ENCODE measurements around the gene TBC1D14. TPM values are rescaled to one million over a fixed set of nuclear protein-coding genes. Genes with fewer than 3 reads are reported as not detected.
A peak's percentile ranks its signal among the peaks of the same experiment; 100 is the strongest.

Gene TBC1D14
- total RNA-seq, 1 experiment from 2014 or later, result 44.3 TPM

- Histone ChIP-seq H3K27me3 (replicated peaks; ENCODE audit: insufficient read depth, low read depth, low read length, poor library complexity) (no peaks in the 10 kb centered on the region), H3K27ac (ENCODE audit: low read depth, low read length, poor library complexity, severe bottlenecking) (peak overlapping the region; percentile 39), H3K9me3 (ENCODE audit: low read depth, low read length, poor library complexity, severe bottlenecking) (no peaks in the 10 kb centered on the region), H3K4me1 (ENCODE audit: insufficient read depth, low read length, poor library complexity, severe bottlenecking) (peaks cover 29% of the 10 kb centered on the region), H3K36me3 (ENCODE audit: insufficient read depth, low read length, poor library complexity, severe bottlenecking) (no peaks in the 10 kb centered on the region), H3K4me3 (ENCODE audit: low read depth, low read length, poor library complexity, severe bottlenecking) (no peak overlapping the region)
- DNase-seq (ENCODE audit: low spot score), result no peak
- POLR2A ChIA-PET (ENCODE audit: low non-redundant PET), result no interaction called here
- TF ChIP-seq EZH2 (IDR thresholded peaks at IDR 0.05; ENCODE audit: borderline replicate concordance, low read depth, low read length, poor library complexity, severe bottlenecking), result no peak
- peak; percentile 57 for TF ChIP-seq CTCF (conservative IDR thresholded peaks at IDR 0.05; ENCODE audit: low read depth, low read length)
- intact Hi-C loops (cut with micrococcal nuclease; ENCODE audit: unreplicated experiment), result no loop called here
- BruUV-seq (replicated peaks), result no TSS peak
- CTCF ChIA-PET, result no interaction called here
These were observed 8.0 kb downstream of the TBC1D14 start for GRCh38 chr4:6917461-6918271.

- TF ChIP-seq CTCF (conservative IDR thresholded peaks at IDR 0.05; ENCODE audit: low read depth, low read length) (no peak), EZH2 (IDR thresholded peaks at IDR 0.05; ENCODE audit: borderline replicate concordance, low read depth, low read length, poor library complexity, severe bottlenecking) (no peak)
- POLR2A ChIA-PET (ENCODE audit: low non-redundant PET), result no interaction called here
- BruUV-seq (replicated peaks), result no TSS peak
- Histone ChIP-seq H3K4me1 (ENCODE audit: insufficient read depth, low read length, poor library complexity, severe bottlenecking) (peaks cover 29% of the 10 kb centered on the region), H3K27me3 (replicated peaks; ENCODE audit: insufficient read depth, low read depth, low read length, poor library complexity) (no peaks in the 10 kb centered on the region), H3K36me3 (ENCODE audit: insufficient read depth, low read length, poor library complexity, severe bottlenecking) (peaks cover 2% of the 10 kb centered on the region), H3K9me3 (ENCODE audit: low read depth, low read length, poor library complexity, severe bottlenecking) (no peaks in the 10 kb centered on the region), H3K27ac (ENCODE audit: low read depth, low read length, poor library complexity, severe bottlenecking) (peak overlapping the region; percentile 39), H3K4me3 (ENCODE audit: low read depth, low read length, poor library complexity, severe bottlenecking) (no peak overlapping the region)
- CTCF ChIA-PET, result no interaction called here
- intact Hi-C loops (cut with micrococcal nuclease; ENCODE audit: unreplicated experiment), result no loop called here
- no peak for DNase-seq (ENCODE audit: low spot score)
These were observed 8.7 kb downstream of the TBC1D14 start for GRCh38 chr4:6918338-6918737.

- BruUV-seq (replicated peaks), result no TSS peak
- Histone ChIP-seq H3K36me3 (ENCODE audit: insufficient read depth, low read length, poor library complexity, severe bottlenecking) (peaks cover 15% of the 10 kb centered on the region), H3K27ac (ENCODE audit: low read depth, low read length, poor library complexity, severe bottlenecking) (no peak overlapping the region), H3K9me3 (ENCODE audit: low read depth, low read length, poor library complexity, severe bottlenecking) (no peaks in the 10 kb centered on the region), H3K4me3 (ENCODE audit: low read depth, low read length, poor library complexity, severe bottlenecking) (no peak overlapping the region), H3K27me3 (replicated peaks; ENCODE audit: insufficient read depth, low read depth, low read length, poor library complexity) (no peaks in the 10 kb centered on the region), H3K4me1 (ENCODE audit: insufficient read depth, low read length, poor library complexity, severe bottlenecking) (peaks cover 29% of the 10 kb centered on the region)
- TF ChIP-seq CTCF (conservative IDR thresholded peaks at IDR 0.05; ENCODE audit: low read depth, low read length) (no peak), EZH2 (IDR thresholded peaks at IDR 0.05; ENCODE audit: borderline replicate concordance, low read depth, low read length, poor library complexity, severe bottlenecking) (no peak)
- POLR2A ChIA-PET (ENCODE audit: low non-redundant PET), result interaction anchor here (0.7 kb wide), 1 partner anchor 1903 kb away, joined by 3 read pairs; no protein-coding TSS in a partner anchor
- DNase-seq (ENCODE audit: low spot score), result no peak
- intact Hi-C loops (cut with micrococcal nuclease; ENCODE audit: unreplicated experiment), result no loop called here
- CTCF ChIA-PET, result no interaction called here
These were observed 10.5 kb downstream of the TBC1D14 start for GRCh38 chr4:6920171-6920570.
